K562 (cell line): Measurements from ENCODE around the gene DOCK4. TPM values are rescaled to one million over a fixed set of nuclear protein-coding genes. Genes with fewer than 3 reads are reported as not detected.

Experiments used
- ATAC-seq: fragments of 200-7000 bp; cut with Tn5 transposase; 3 replicates; pipeline ENCODE4 v1.9.1; 2020; ENCODE audit warnings: moderate library complexity
- BruUV-seq: library from RNA; stranded (reverse); fragments of 400-500 nt; replicated peaks from 2 replicates; lab custom pipeline; 2021; lab: Mats Ljungman, UMichigan
- CTCF ChIA-PET: fragments of 300-600 bp; formaldehyde crosslinking; extraction: SDS; loops from one replicate; lab custom pipeline; 2021; ENCODE audit warnings: low intra/inter-chr PET ratio; lab: Yijun Ruan, JAX
- POLR2A ChIA-PET: fragments of 300-600, 350-650 bp; sonication (Branson Sonifier 250); formaldehyde crosslinking; extraction: SDS; loops from one replicate; lab custom pipeline; 2021; ENCODE audit warnings: antibody characterized with exemption, inconsistent platforms; lab: Yijun Ruan, JAX
- DNase-seq, 4 experiments: peaks; one replicate each; pipeline versions ENCODE4 v3.0.0 to v3.0.0-alpha.2; 2011 to 2018; ENCODE audit warnings: low spot score in 3 of 4, mixed read lengths in 3 of 4; ENCODE audit errors: extremely low read depth in 1 of 4
- FAIRE-seq: peaks from 2 replicates; lab custom pipeline; 2011; peaks lifted over from hg19 to GRCh38; lab: Jason Lieb, UNC
- H2AFZ ChIP-seq: 2 replicates; pipeline ENCODE4 v1.6.0; 2011; ENCODE audit warnings: low read depth, low read length, control low read depth, inconsistent platforms
- H3K27ac ChIP-seq: fragments of 200-600 bp; 3 replicates; pipeline ENCODE4 v1.8.0; 2011; ENCODE audit warnings: low read depth, mild to moderate bottlenecking, control low read depth, inconsistent platforms, low read length, moderate library complexity, mixed read lengths; ENCODE audit errors: extremely low read depth
- H3K27me3 ChIP-seq, 2 experiments: fragments of 300-600 bp in 1 of 2; 2 replicates in 1 of 2; 3 replicates in 1 of 2; pipeline versions ENCODE4 v1.6.0 to v1.8.0; 2011; ENCODE audit warnings: inconsistent platforms in 2 of 2, low read length in 2 of 2, mild to moderate bottlenecking in 1 of 2, mixed read lengths in 1 of 2, moderate library complexity in 1 of 2; ENCODE audit not compliant: control insufficient read depth in 2 of 2, insufficient read depth in 2 of 2
- H3K36me3 ChIP-seq: fragments of 300-600 bp; 3 replicates; pipeline ENCODE4 v1.8.0; 2011; ENCODE audit warnings: mild to moderate bottlenecking, low read length, inconsistent platforms; ENCODE audit not compliant: control insufficient read depth, insufficient read depth
- H3K4me1 ChIP-seq, 2 experiments: fragments of 200-600 bp in 1 of 2; replicated peaks in 1 of 2; 2 replicates in 1 of 2; 3 replicates in 1 of 2; pipeline versions ENCODE4 v1.5.1 to v1.8.0; 2011; ENCODE audit warnings: inconsistent platforms in 2 of 2, low read length in 2 of 2, mild to moderate bottlenecking in 1 of 2, mixed read lengths in 1 of 2, moderate library complexity in 1 of 2; ENCODE audit not compliant: control insufficient read depth in 2 of 2, insufficient read depth in 2 of 2
- H3K4me2 ChIP-seq: 2 replicates; pipeline ENCODE4 v1.6.1; 2011; ENCODE audit warnings: low read length, control low read depth, inconsistent platforms, mixed read lengths; ENCODE audit not compliant: insufficient read depth
- H3K4me3 ChIP-seq: fragments of 200-600 bp; sonication (generic), shearing (Covaris generic); 2 replicates; pipeline ENCODE4 v1.5.1; 2016; ENCODE audit warnings: control low read depth, inconsistent platforms
- H3K79me2 ChIP-seq: fragments of 200-600 bp; 3 replicates; pipeline ENCODE4 v1.8.0; 2011; ENCODE audit warnings: low read length, inconsistent platforms; ENCODE audit not compliant: control insufficient read depth, insufficient read depth
- H3K9ac ChIP-seq, 2 experiments: 2 replicates each; pipeline versions ENCODE4 v1.6.0 to v1.6.1; 2011; ENCODE audit warnings: low read depth in 2 of 2, low read length in 2 of 2, control low read depth in 1 of 2, inconsistent platforms in 1 of 2, mild to moderate bottlenecking in 1 of 2, mixed read lengths in 1 of 2; ENCODE audit not compliant: insufficient read depth in 1 of 2
- H3K9me1 ChIP-seq: one replicate; pipeline ENCODE4 v1.6.0; 2011; ENCODE audit warnings: inconsistent platforms, mild to moderate bottlenecking, low read length, moderate library complexity; ENCODE audit not compliant: control insufficient read depth, insufficient read depth
- H3K9me3 ChIP-seq: replicated peaks from 2 replicates; pipeline ENCODE4 v1.5.1; 2011; ENCODE audit warnings: low read depth, low read length, inconsistent platforms; ENCODE audit not compliant: control insufficient read depth, insufficient read depth
- H4K20me1 ChIP-seq: replicated peaks from 2 replicates; pipeline ENCODE4 v1.6.1; 2011; ENCODE audit warnings: low read length, inconsistent platforms, mixed read lengths; ENCODE audit not compliant: control insufficient read depth, insufficient read depth
- CTBP1 ChIP-seq: fragments of 450-650 bp; IDR thresholded peaks from 2 replicates; pipeline ENCODE4 v1.6.1; 2016; ENCODE audit warnings: borderline replicate concordance
- EGR1 ChIP-seq: fragments of 450-650 bp; conservative IDR thresholded peaks from 2 replicates; pipeline ENCODE4 v1.6.1; 2017; ENCODE audit warnings: mild to moderate bottlenecking
- ELF4 ChIP-seq: fragments of 450-650 bp; formaldehyde crosslinking; IDR thresholded peaks from 2 replicates; pipeline ENCODE4 v1.4.0; 2022; ENCODE audit warnings: missing genetic modification characterization
- GTF2E2 ChIP-seq: fragments of 200-800 bp; sonication (Bioruptor generic); IDR thresholded peaks from 2 replicates; pipeline ENCODE4 v1.6.1; 2016; ENCODE audit warnings: missing genetic modification characterization, missing compliant biosample characterization
- RFX5 ChIP-seq: IDR thresholded peaks from 2 replicates; pipeline ENCODE4 v1.6.1; 2011; ENCODE audit warnings: low read depth, mild to moderate bottlenecking, improper control_type of control experiment, low read length
- TCF7 ChIP-seq: sonication (generic); IDR thresholded peaks from 2 replicates; pipeline ENCODE4 v1.6.1; 2016; ENCODE audit warnings: antibody characterized with exemption, borderline replicate concordance
- ZNF445 ChIP-seq: fragments of 250-450 bp; sonication (Bioruptor Pico); IDR thresholded peaks from 2 replicates; pipeline ENCODE4 v1.4.0; 2020; ENCODE audit warnings: low read depth, mild to moderate bottlenecking, moderate library complexity
- WGBS: fragments of 100-300 bp; shearing (Covaris generic); methylation state at CpG from one replicate; pipeline ENCODE4 v1.1.6; 2016; ENCODE audit warnings: low coverage, mixed read lengths; ENCODE audit not compliant: insufficient coverage; ENCODE audit errors: missing lambda C conversion rate; 5-methylcytosine and 5-hydroxymethylcytosine counted together
- in situ Hi-C: fragments of 300-500 bp; cut with MboI; formaldehyde crosslinking; loops from 4 replicates; pipeline ENCODE4 v1.15.0; 2018; ENCODE audit warnings: inconsistent platforms, mixed read lengths
- intact Hi-C: fragments of 100-400 bp; cut with micrococcal nuclease; formaldehyde crosslinking; loops from 2 replicates; pipeline ENCODE4 v1.14.2; 2022
- polyA plus RNA-seq, 8 experiments: library from polyadenylated mRNA; depleted of rRNA in 4 of 8; stranded (reverse) in 5 of 8; unstranded in 3 of 8; fragments of >200 nt; fragmentation: Nextera tagmentation in 2 of 8; fragmentation: Illumina TruSeq in 1 of 8; extraction: Ambion mirVana in 2 of 8; extraction: Trizol in 1 of 8; gene quantifications; 2 replicates each; pipeline versions ENCODE4 v1.2.1 to v1.2.3, GENCODE V29; 2011 to 2014; ENCODE audit warnings: inconsistent platforms in 1 of 8, missing spikeins in 1 of 8
- total RNA-seq, 7 experiments: library from RNA; depleted of rRNA in 6 of 7; stranded (reverse); fragments of >200 nt in 6 of 7; fragmentation: Illumina TruSeq in 2 of 7; extraction: Trizol in 2 of 7; gene quantifications; 2 replicates each; pipeline versions ENCODE4 v1.2.1 to v1.2.3, GENCODE V29; 2011 to 2021; ENCODE audit warnings: low replicate concordance in 1 of 7

The DOCK4 gene
- total and polyA plus RNA-seq, 9 of the 15 experiments (the other 6 are each of a cell fraction or from before 2014, with no cell fraction given), result 0.42 to 5.7 (median 2.3) TPM

DNA sequence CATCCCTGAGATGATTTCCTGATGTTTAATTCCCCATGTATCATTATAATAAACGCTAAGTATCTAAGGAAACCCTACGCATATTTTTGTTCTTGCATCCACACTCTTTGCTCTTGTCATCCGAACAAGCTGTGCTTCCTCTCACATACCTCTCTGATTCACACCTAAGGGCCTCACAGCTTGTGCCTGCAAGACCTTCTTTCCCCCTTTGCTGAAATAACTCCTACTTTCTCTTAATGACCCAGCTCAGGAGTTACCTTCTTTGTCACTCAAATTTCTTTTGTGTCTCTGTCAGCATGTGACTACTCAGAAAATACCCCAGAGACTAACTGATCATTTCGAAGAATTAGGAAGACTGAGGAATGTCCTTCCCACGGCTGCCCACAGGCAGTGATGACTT, 434.6 kb downstream of the DOCK4 start:
- in situ Hi-C loops, result loop anchor here (25.0 kb wide), 1 partner anchor 1116 kb away; no protein-coding TSS in a partner anchor
- FAIRE-seq, result no peak

DNA sequence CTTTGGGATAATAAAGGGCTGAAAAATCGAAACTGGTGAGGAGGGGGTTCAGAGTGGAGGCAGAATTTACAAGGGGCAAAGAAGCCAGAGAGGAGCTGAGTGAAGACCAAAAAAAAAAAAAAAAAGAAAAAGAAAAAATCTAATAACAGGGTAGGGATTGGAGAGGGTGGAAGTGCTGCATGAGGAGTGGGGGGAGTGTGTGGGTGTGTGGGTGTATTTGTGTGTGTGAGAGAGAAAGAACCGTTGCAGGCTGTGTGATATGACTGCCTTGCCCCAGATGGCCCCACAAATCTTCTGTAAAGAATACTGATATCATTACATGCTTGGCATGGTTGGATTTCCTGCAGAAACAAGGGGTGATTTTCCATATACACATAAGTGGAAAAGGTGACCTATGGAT, 436.1 kb downstream of the DOCK4 start:
- Histone ChIP-seq H3K4me3 (no peak overlapping the region), H4K20me1 (no peaks in the 10 kb centered on the region), H3K9me3 (no peaks in the 10 kb centered on the region), H3K4me1 (no peaks in the 10 kb centered on the region), H3K4me2 (no peak overlapping the region), H3K27ac (no peak overlapping the region), H3K79me2 (no peaks in the 10 kb centered on the region), H3K9me1 (no peaks in the 10 kb centered on the region), H2AFZ (no peak overlapping the region), H3K27me3 (no peaks in the 10 kb centered on the region), H3K9ac (no peak overlapping the region), H3K36me3 (no peaks in the 10 kb centered on the region)
- in situ Hi-C loops, result loop anchor here (25.0 kb wide), 1 partner anchor 1117 kb away; no protein-coding TSS in a partner anchor
- ATAC-seq, result no peak
- FAIRE-seq, result no peak
- DNase-seq, result no peak
- TF ChIP-seq ELF4 (CRISPR knock-in tag), result no peak
- TF ChIP-seq EGR1, result peak; percentile 49; the same call in 1 of the 2 replicates
- 4% methylated on average over 2 of the region's 2 CpGs for WGBS
- intact Hi-C loops, result no loop called here
- ChIA-PET CTCF (no interaction called here), POLR2A (interaction anchor here (0.5 to 0.8 kb wide), 2 partner anchors 11 to 680 kb away, joined by 3 to 4 read pairs; partner anchors contain the start of gene IFRD1)
- no TSS peak for BruUV-seq

More for the DNA sequence above, 434.6 kb downstream of the DOCK4 start:
- H3K9ac ChIP-seq, result no peak overlapping the region
- H3K27ac ChIP-seq, result no peak overlapping the region
- no peak for ATAC-seq
- CTCF ChIA-PET, result no interaction called here
- no peak overlapping the region for H3K4me2 ChIP-seq
- BruUV-seq, result no TSS peak
- 0 out of 5 replicates have a peak, but pooled peaks cover 0 to under 1% of the 10 kb centered on the region in 2 experiments for H3K27me3 ChIP-seq
- DNase-seq, result no peak
- H3K4me3 ChIP-seq, result no peak overlapping the region
- TF ChIP-seq TCF7 (no peak), RFX5 (no peak), GTF2E2 (tag) (no peak), CTBP1 (no peak), ZNF445 (no peak)
- H3K36me3 ChIP-seq, result no peaks in the 10 kb centered on the region
- no peaks in the 10 kb centered on the region for H3K9me3 ChIP-seq
- POLR2A ChIA-PET, result no interaction called here
- no peaks in the 10 kb centered on the region for H3K79me2 ChIP-seq
- H3K9me1 ChIP-seq, result no peaks in the 10 kb centered on the region
- no peaks in the 10 kb centered on the region for H3K4me1 ChIP-seq
- no peak overlapping the region for H2AFZ ChIP-seq
- WGBS, result 19% methylated on average over 5 of the region's 5 CpGs
- H4K20me1 ChIP-seq, result no peaks in the 10 kb centered on the region
- intact Hi-C loops, result no loop called here
